T-helper 9 cell (primary cell): ENCODE measurements around the gene SENP6.
"Not testable (repeated sequence)": the region's sequence is repeated elsewhere in the genome, so short reads cannot be mapped to it uniquely, and the experiment has no call there.

Experiments
- DNase-seq: peaks from one replicate; pipeline ENCODE4 v3.0.0-alpha.2; 2020

SENP6 gene

GRCh38 chr6:75666592-75666991, 64.9 kb downstream of the SENP6 start:
- DNase-seq: no peak

- no peak for DNase-seq
These were observed 72.2 kb downstream of the SENP6 start for GRCh38 chr6:75673884-75674283.

GRCh38 chr6:75676377-75676776, 74.7 kb downstream of the SENP6 start:
- no peak for DNase-seq

DNA sequence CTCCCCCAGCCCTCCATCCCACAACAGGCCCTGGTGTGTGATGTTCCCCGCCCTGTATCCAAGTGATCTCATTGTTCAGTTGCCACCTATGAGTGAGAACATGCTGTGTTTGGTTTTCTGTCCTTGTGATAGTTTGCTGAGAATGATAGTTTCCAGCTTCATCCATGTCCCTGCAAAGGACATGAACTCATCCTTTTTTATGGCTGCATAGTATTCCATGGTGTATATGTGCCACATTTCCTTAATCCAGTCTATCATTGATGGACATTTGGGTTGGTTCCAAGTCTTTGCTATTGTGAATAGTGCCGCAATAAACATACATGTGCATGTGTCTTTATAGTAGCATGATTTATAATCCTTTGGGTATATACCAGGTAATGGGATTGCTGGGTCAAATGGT, 80.9 kb downstream of the SENP6 start:
- not testable (repeated sequence) for DNase-seq

DNA sequence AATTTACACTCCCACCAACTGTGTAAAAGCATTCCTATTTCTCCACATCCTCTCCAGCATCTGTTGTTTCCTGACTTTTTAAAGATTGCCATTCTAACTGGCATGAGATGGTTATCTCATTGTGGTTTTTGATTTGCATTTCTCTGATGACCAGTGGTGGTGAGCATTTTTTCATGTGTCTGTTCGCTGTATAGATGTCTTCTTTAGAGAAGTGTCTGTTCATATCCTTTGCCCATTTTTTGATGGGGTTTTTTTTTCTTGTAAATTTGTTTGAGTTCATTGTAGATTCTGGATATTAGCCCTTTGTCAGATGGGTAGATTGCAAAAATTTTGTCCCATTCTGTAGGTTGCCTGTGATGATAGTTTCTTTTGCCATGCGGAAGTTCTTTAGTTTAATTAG, 81.3 kb downstream of the SENP6 start:
- DNase-seq: not testable (repeated sequence)

- not testable (repeated sequence) for DNase-seq
These were observed 85.9 kb downstream of the SENP6 start for GRCh38 chr6:75687535-75687934.

DNA sequence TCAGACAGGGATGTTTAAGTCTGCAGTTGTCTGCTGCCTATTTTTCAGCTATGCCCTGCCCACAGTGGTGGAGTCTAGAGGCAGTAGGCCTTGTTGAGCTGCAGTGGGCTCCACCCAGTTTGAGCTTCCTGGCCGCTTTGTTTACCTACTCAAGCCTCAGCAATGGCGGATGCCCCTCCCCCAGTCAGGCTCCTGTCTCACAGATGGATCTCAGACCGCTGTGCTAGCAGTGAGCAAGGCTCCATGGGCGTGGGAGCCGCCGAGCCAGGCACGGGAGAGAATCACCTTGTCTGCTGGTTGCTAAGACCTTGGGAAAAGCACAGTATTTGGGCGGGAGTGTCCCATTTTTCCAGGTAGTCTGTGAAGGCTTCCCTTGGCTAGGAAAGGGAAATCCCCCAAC, 86.3 kb downstream of the SENP6 start:
- DNase-seq: not testable (repeated sequence)

DNA sequence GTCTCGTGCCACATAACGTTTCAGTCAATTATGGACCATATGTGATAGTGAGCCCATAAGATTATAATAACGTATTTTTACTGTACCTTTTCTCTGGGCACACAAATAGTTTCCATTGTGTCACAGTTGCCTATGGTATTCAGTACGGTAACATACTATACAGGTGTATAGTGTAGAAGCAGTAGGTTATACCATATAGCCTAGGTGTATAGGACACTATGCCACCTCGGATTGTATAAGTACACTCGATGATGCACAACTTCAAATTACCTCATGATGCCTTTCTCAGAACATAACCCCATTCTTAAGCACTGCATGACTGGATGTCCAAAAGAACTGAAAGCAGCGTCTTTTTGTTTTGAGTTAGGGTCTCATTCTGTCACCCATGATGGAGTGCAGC, 87.9 kb downstream of the SENP6 start:
- DNase-seq: no peak

- DNase-seq: no peak
These were observed 89.3 kb downstream of the SENP6 start for GRCh38 chr6:75691012-75691411.

- no peak for DNase-seq
These were observed 91.9 kb downstream of the SENP6 start for GRCh38 chr6:75693534-75693933.

- DNase-seq: no peak
These were observed 92.7 kb downstream of the SENP6 start for GRCh38 chr6:75694406-75694805.

- not testable (repeated sequence) for DNase-seq
These were observed 106.7 kb downstream of the SENP6 start for GRCh38 chr6:75708334-75708733.

DNA sequence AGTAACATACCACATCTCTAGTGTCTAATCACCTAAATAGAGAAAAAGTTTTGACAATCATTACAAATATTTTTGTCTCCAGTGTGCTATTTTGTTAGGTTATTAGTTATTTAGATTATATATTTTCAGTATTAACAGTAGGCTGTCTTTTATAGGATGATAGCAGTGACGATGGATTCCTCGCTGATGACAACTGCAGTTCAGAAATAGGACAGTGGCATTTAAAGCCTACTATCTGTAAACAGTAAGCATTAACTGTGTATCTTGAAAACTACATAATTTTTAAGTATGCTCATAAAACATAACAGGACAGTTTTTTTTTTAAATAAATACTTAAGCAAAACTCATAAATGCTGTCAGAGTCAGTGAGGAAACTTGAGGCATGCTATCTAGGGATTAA, 109.5 kb downstream of the SENP6 start:
- DNase-seq: no peak

- DNase-seq: no peak
These were observed 117.5 kb downstream of the SENP6 start for GRCh38 chr6:75719133-75719532.

DNA sequence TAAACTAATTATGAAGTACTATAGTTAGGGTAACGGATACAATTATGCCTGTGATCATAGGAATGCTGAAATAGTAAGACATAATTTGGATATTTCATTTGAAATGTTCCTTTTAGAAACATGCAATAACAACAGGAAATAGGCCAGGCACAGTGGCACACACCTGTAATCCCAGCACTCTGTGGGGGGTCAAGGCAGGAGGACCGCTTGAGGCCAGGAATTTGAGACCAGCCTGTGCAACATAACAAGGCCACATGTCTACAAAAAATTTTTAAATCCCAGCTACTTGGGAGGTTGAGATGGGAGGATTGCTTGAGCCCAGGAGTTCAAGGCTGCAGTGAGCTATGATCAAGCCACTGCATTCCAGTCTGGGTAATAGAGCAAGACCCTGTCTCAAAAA, 121.7 kb downstream of the SENP6 start:
- DNase-seq: no peak

- no peak for DNase-seq
These were observed 125.5 kb downstream of the SENP6 start for GRCh38 chr6:75727206-75727605.

- not testable (repeated sequence) for DNase-seq
These were observed 129.3 kb downstream of the SENP6 start for GRCh38 chr6:75731029-75731428.

DNA sequence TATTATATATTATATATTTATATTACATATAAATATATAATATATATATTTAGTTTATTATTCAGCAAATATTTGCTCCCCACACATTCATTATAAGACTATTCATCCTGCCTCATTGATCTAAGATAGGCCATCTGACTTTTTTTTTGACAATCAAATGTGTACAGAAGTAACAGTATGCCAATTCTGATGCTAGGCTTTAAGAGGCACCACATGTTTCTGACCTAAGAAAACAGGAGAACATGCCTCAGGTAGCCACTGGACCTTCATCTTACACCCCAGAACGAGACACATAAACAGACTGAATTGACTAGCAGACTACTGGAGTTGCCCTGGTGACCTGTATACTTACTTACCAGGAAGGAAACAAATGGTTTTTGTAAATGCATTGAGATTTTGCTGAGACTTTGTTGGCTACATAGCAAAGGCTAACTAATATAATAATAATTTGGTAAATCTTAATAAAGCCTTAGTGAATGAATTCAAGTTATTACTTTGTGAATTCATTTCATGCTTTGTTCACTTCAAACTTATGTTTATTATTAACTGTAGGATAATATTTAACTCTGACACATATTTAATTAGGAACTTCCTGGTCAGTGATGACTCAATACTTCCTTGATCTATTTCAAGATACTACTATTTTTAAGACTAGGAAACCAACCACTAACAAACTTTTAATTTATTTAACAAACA, 134.0 kb downstream of the SENP6 start:
- DNase-seq: no peak

DNA sequence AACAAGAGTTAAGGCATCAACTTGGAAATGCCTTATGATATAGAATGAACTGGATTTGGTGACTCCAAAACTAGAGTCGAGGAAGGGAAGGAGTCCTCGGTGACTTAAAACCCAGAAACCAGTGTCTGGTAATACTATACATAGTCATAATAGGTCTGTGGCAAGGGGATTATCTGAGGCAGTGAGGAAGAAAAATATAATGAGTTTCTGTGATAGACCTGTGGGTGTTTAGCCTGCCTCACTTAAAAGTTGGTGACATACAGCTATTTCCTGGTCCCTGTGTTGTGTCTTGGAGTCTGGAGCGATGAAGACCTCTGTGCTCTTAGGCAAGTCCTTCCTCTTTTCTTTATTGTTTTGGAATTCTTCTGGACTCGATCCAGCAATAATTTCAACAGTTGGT, 142.3 kb downstream of the SENP6 start:
- no peak for DNase-seq

- DNase-seq: no peak
These were observed 143.7 kb downstream of the SENP6 start for GRCh38 chr6:75745404-75745803.

- no peak for DNase-seq
These were observed 144.5 kb downstream of the SENP6 start for GRCh38 chr6:75746221-75746620.

DNA sequence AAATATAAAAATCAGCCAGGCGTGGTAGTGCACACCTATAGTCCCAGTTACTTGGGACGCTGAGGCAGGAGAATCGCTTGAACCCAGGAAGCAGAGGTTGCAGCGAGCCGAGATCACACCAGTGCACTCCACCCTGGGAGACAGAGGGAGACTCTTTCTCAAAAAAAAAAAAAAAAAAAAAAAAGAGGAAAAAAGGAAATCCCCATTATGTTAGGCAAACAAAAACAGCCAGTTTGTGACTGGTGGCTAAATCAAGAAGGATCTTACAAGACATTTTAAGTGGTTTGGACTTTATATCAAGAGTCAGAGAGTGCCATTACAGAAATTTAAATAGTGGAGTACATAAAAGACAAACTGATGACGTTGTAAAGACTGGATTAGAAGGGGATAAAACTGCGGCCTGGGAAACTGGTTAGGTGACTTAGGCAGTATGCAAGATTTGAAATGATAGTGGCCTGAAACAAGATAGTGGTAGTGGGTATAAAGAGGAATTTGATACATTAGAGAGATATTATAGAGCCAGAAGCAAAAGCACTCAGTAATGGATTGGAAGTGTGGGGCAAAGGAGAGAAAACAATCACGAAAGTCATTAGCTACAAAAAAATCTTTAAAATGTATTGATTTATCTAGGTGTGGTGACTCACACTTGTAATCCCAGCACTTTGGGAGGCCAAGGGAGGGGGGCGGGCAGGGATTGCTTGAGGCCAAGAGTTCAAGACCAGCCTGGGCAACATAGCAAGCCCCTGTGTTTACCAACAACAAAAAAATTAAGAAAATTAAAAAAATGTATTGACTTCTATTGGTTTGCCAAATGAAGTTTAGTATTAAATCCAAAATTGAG, 145.7 kb downstream of the SENP6 start:
- no peak for DNase-seq

- DNase-seq: no peak
These were observed 146.5 kb downstream of the SENP6 start for GRCh38 chr6:75748003-75748742.
